IMR-90 (cell line): ENCODE results near the gene TDRD12. TPM values are rescaled to one million over a fixed set of nuclear protein-coding genes. Genes with fewer than 3 reads are reported as not detected.

ENCODE experiments used
- ATAC-seq: fragments of 200-7000 bp; cut with Tn5 transposase; 2 replicates; pipeline ENCODE4 v1.9.1; 2020; ENCODE audit warnings: low read depth, mild to moderate bottlenecking, moderate library complexity
- BruUV-seq: library from RNA; stranded (reverse); fragments of 400-500 nt; replicated peaks from 2 replicates; lab custom pipeline; 2021; lab: Mats Ljungman, UMichigan
- CTCF ChIA-PET: fragments of 300-600 bp; formaldehyde crosslinking; extraction: SDS; loops from one replicate; lab custom pipeline; 2021; ENCODE audit warnings: antibody characterized with exemption; lab: Yijun Ruan, JAX
- POLR2A ChIA-PET: fragments of 300-600 bp; sonication (Branson Sonifier 250); formaldehyde crosslinking; loops from one replicate; lab custom pipeline; 2022; ENCODE audit warnings: antibody characterized with exemption; ENCODE audit not compliant: unreplicated experiment; lab: Charles Lee
- DNase-seq: peaks from one replicate; pipeline ENCODE4 v3.0.0; 2013
- H2AFZ ChIP-seq: replicated peaks from 2 replicates; pipeline ENCODE3; 2013; ENCODE audit warnings: low read length, mild to moderate bottlenecking; ENCODE audit not compliant: poor library complexity
- H2AK5ac ChIP-seq: 2 replicates; pipeline ENCODE4 v1.6.1; 2013; ENCODE audit warnings: low read depth, low read length, inconsistent platforms
- H2AK9ac ChIP-seq: replicated peaks from 2 replicates; pipeline ENCODE3; 2013; ENCODE audit warnings: mild to moderate bottlenecking, low read depth, low read length, moderate library complexity; ENCODE audit not compliant: poor library complexity
- H2BK120ac ChIP-seq: 2 replicates; pipeline ENCODE4 v1.6.1; 2013; ENCODE audit warnings: low read depth, low read length, inconsistent platforms
- H2BK15ac ChIP-seq: 3 replicates; pipeline ENCODE4 v1.6.1; 2013; ENCODE audit warnings: low read depth, low read length, inconsistent platforms
- H2BK20ac ChIP-seq: 2 replicates; pipeline ENCODE4 v1.6.1; 2013; ENCODE audit warnings: low read depth, mild to moderate bottlenecking, inconsistent platforms, low read length, moderate library complexity
- H2BK5ac ChIP-seq: 2 replicates; pipeline ENCODE4 v1.6.1; 2013; ENCODE audit warnings: mild to moderate bottlenecking, low read depth, low read length, inconsistent platforms; ENCODE audit not compliant: poor library complexity, severe bottlenecking
- H3K14ac ChIP-seq: replicated peaks from 2 replicates; pipeline ENCODE4 v1.6.1; 2013; ENCODE audit warnings: low read depth, low read length, inconsistent platforms
- H3K18ac ChIP-seq: 2 replicates; pipeline ENCODE4 v1.6.1; 2013; ENCODE audit warnings: low read depth, low read length, control low read depth
- H3K23ac ChIP-seq: 2 replicates; pipeline ENCODE4 v1.6.1; 2013; ENCODE audit warnings: low read depth, low read length, inconsistent platforms
- H3K27ac ChIP-seq: 2 replicates; pipeline ENCODE4 v1.5.1; 2013; ENCODE audit warnings: mild to moderate bottlenecking, control low read depth, low read length; ENCODE audit not compliant: insufficient read depth
- H3K27me3 ChIP-seq: 2 replicates; pipeline ENCODE4 v1.6.1; 2013; ENCODE audit warnings: low read length; ENCODE audit not compliant: control insufficient read depth, insufficient read depth
- H3K36me3 ChIP-seq: 2 replicates; pipeline ENCODE4 v1.6.1; 2013; ENCODE audit warnings: low read length, mixed read lengths; ENCODE audit not compliant: control insufficient read depth, insufficient read depth
- H3K4ac ChIP-seq: 2 replicates; pipeline ENCODE4 v1.6.1; 2013; ENCODE audit warnings: low read depth, low read length, inconsistent platforms
- H3K4me1 ChIP-seq: 2 replicates; pipeline ENCODE4 v1.6.1; 2013; ENCODE audit warnings: low read length, mixed read lengths; ENCODE audit not compliant: control insufficient read depth, insufficient read depth
- H3K4me2 ChIP-seq: 2 replicates; pipeline ENCODE4 v1.6.1; 2013; ENCODE audit warnings: low read depth, mild to moderate bottlenecking, control low read depth, low read length, moderate library complexity
- H3K4me3 ChIP-seq: 2 replicates; pipeline ENCODE4 v1.5.1; 2013; ENCODE audit warnings: low read depth, mild to moderate bottlenecking, control low read depth, low read length, moderate library complexity; ENCODE audit not compliant: insufficient read depth
- H3K56ac ChIP-seq: 2 replicates; pipeline ENCODE4 v1.6.1; 2013; ENCODE audit warnings: low read length, inconsistent platforms; ENCODE audit not compliant: insufficient read depth; ENCODE audit errors: extremely low read depth
- H3K79me1 ChIP-seq, 2 experiments: 2 replicates each; pipeline ENCODE4 v1.6.1; 2013; ENCODE audit warnings: low read length in 2 of 2, inconsistent platforms in 1 of 2, low read depth in 1 of 2
- H3K9ac ChIP-seq: 2 replicates; pipeline ENCODE4 v1.6.1; 2013; ENCODE audit warnings: low read depth, low read length, control low read depth
- H3K9me1 ChIP-seq: 2 replicates; pipeline ENCODE4 v1.6.1; 2013; ENCODE audit warnings: low read length, inconsistent platforms; ENCODE audit not compliant: insufficient read depth
- H3K9me3 ChIP-seq: 2 replicates; pipeline ENCODE4 v1.6.1; 2013; ENCODE audit warnings: low read length; ENCODE audit not compliant: control insufficient read depth, insufficient read depth
- H4K20me1 ChIP-seq: 2 replicates; pipeline ENCODE4 v1.6.1; 2013; ENCODE audit warnings: low read length, inconsistent platforms; ENCODE audit not compliant: insufficient read depth
- H4K5ac ChIP-seq: 2 replicates; pipeline ENCODE4 v1.6.1; 2013; ENCODE audit warnings: mild to moderate bottlenecking, low read depth, low read length, control low read depth
- H4K8ac ChIP-seq, 2 experiments: 2 replicates each; pipeline ENCODE4 v1.6.1; 2013; ENCODE audit warnings: low read depth in 2 of 2, low read length in 2 of 2, control low read depth in 1 of 2, inconsistent platforms in 1 of 2
- H4K91ac ChIP-seq: 2 replicates; pipeline ENCODE4 v1.6.1; 2013; ENCODE audit warnings: low read depth, low read length, inconsistent platforms; ENCODE audit not compliant: insufficient read depth
- BHLHE40 ChIP-seq: fragments of 150-350 bp; IDR thresholded peaks from 2 replicates; pipeline ENCODE4 v1.6.1; 2016; ENCODE audit warnings: mild to moderate bottlenecking, low read depth, low read length
- MAFK ChIP-seq: IDR thresholded peaks from 2 replicates; pipeline ENCODE4 v1.6.1; 2012; ENCODE audit warnings: low read depth, low read length, improper control_type of control experiment
- MAZ ChIP-seq: IDR thresholded peaks from 2 replicates; pipeline ENCODE4 v1.6.1; 2012; ENCODE audit warnings: low read depth, mild to moderate bottlenecking, low read length, improper control_type of control experiment, moderate library complexity, borderline replicate concordance
- MXI1 ChIP-seq: IDR thresholded peaks from 2 replicates; pipeline ENCODE4 v1.6.1; 2012; ENCODE audit warnings: low read depth, mild to moderate bottlenecking, low read length, moderate library complexity, borderline replicate concordance
- NFE2L2 ChIP-seq: fragments of 150-350 bp; IDR thresholded peaks from 2 replicates; pipeline ENCODE4 v1.6.1; 2016; ENCODE audit warnings: low read depth, mild to moderate bottlenecking, low read length
- POLR2A ChIP-seq: IDR thresholded peaks from 2 replicates; pipeline ENCODE4 v1.6.1; 2012; ENCODE audit warnings: mild to moderate bottlenecking, low read depth, low read length
- RAD21 ChIP-seq: IDR thresholded peaks from 2 replicates; pipeline ENCODE4 v1.6.1; 2012; ENCODE audit warnings: low read length, improper control_type of control experiment
- WGBS, 2 experiments: methylation state at CpG; one replicate each; pipeline versions ENCODE4 v1.1.5 to v1.1.7; 2013; ENCODE audit warnings: missing lambda C conversion rate in 2 of 2; ENCODE audit not compliant: insufficient read length in 1 of 2; ENCODE audit errors: extremely low coverage in 2 of 2; 5-methylcytosine and 5-hydroxymethylcytosine counted together
- dilution Hi-C: fragments of 300-500 bp; cut with HindIII; formaldehyde crosslinking; loops from one replicate; pipeline ENCODE4 v1.14.3; 2018; ENCODE audit warnings: low sequenced_read_pairs; ENCODE audit not compliant: unreplicated experiment
- in situ Hi-C: fragments of 300-500 bp; cut with MboI; formaldehyde crosslinking; loops from 3 replicates; pipeline ENCODE4 v1.14.3; 2019; ENCODE audit warnings: low sequenced_read_pairs, inconsistent platforms, mixed read lengths
- intact Hi-C: fragments of 100-400 bp; cut with micrococcal nuclease; formaldehyde crosslinking; loops from 2 replicates; pipeline ENCODE4 v1.10.0; 2022
- polyA plus RNA-seq, 3 experiments: library from polyadenylated mRNA; depleted of rRNA; stranded (reverse); fragments of >200 nt; gene quantifications; 2 replicates each; pipeline ENCODE4 v1.2.3, GENCODE V29; 2012; ENCODE audit warnings: low replicate concordance in 1 of 3
- total RNA-seq: library from RNA; depleted of rRNA; stranded (reverse); fragments of >200 nt; gene quantifications from 2 replicates; pipeline ENCODE4 v1.2.3, GENCODE V29; 2012
- TF ChIP-seq, protein P1 (sequence below): fragments of 150-350 bp; IDR thresholded peaks from 2 replicates; pipeline ENCODE4 v1.6.1; 2016; ENCODE audit warnings: low read depth, mild to moderate bottlenecking, low read length, moderate library complexity, borderline replicate concordance

The TDRD12 gene
- total and polyA plus RNA-seq, 2 of the 4 experiments (the other 2 are of a cell fraction): under 0.01 to 0.07 TPM

DNA sequence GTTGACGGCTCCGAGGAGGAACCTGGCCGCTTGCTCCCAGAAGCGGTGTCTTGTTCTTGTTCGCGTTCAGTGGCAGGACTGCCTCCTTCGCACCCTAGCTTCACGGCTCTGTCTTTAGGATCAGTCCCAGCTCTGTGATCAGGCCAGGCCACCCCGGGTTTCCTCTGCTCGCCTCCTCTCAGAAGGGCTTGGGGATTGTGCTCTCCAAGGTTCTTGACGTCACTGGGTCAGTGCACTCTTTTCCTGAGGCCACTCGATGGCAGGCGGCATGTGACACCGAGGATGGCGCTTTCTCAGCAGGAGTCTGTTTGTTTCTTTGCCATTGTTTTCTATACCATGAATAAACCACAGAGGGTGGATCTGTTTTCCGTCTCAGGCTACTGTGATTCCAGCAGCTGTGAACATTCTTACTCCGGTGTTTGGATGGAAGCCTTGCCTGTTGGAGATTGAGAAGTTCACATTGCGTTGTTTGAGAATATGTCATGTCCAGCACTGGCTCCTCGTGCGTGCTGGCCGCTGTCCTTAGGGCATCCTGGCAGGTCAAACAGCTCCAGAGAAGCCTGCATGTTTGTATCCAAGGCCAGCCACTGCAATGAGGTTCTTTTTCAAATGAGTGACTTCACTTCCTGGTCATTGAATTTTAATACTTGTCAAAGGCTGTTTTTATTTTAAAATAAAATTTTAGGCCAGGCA, 105.5 kb downstream of the TDRD12 start:
- Histone ChIP-seq H4K91ac (no peak overlapping the region), H3K4me3 (no peak overlapping the region), H2BK5ac (no peak overlapping the region), H2BK15ac (no peak overlapping the region), H3K27ac (no peak overlapping the region), H3K9me1 (no peaks in the 10 kb centered on the region), H3K4me2 (no peak overlapping the region), H2AK5ac (no peak overlapping the region), H3K23ac (no peak overlapping the region), H3K18ac (no peak overlapping the region), H2BK120ac (no peak overlapping the region), H4K8ac (no peak overlapping the region), H2BK20ac (no peak overlapping the region), H3K4ac (no peak overlapping the region), H3K9ac (no peak overlapping the region), H3K36me3 (no peaks in the 10 kb centered on the region), H3K4me1 (no peaks in the 10 kb centered on the region), H2AK9ac (peak overlapping the region; percentile 29), H3K56ac (no peak overlapping the region), H4K5ac (no peak overlapping the region), H3K79me1 (no peaks in the 10 kb centered on the region), H3K14ac (no peak overlapping the region), H4K20me1 (no peaks in the 10 kb centered on the region), H3K9me3 (no peaks in the 10 kb centered on the region), H3K27me3 (peaks cover 14% of the 10 kb centered on the region), H2AFZ (no peak overlapping the region)
- dilution Hi-C loops (no loop called here), intact Hi-C loops (no loop called here), in situ Hi-C loops (no loop called here)
- ChIA-PET CTCF (no interaction called here), POLR2A (no interaction called here)
- BruUV-seq: no TSS peak
- ATAC-seq (no peak), DNase-seq (no peak)
- TF ChIP-seq BHLHE40 (no peak), MAZ (no peak), MXI1 (no peak), MAFK (no peak), RAD21 (no peak), NFE2L2 (no peak), POLR2A (no peak)
- TF ChIP-seq, protein P1, sequence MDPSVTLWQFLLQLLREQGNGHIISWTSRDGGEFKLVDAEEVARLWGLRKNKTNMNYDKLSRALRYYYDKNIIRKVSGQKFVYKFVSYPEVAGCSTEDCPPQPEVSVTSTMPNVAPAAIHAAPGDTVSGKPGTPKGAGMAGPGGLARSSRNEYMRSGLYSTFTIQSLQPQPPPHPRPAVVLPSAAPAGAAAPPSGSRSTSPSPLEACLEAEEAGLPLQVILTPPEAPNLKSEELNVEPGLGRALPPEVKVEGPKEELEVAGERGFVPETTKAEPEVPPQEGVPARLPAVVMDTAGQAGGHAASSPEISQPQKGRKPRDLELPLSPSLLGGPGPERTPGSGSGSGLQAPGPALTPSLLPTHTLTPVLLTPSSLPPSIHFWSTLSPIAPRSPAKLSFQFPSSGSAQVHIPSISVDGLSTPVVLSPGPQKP: no peak
- WGBS, 2 experiments: 44% methylated on average over 9 of the region's 21 CpGs; no CpG with 5 or more reads in 1 of the 2 experiments
